ENCODE measurements around the gene PLIN1.

DNA sequence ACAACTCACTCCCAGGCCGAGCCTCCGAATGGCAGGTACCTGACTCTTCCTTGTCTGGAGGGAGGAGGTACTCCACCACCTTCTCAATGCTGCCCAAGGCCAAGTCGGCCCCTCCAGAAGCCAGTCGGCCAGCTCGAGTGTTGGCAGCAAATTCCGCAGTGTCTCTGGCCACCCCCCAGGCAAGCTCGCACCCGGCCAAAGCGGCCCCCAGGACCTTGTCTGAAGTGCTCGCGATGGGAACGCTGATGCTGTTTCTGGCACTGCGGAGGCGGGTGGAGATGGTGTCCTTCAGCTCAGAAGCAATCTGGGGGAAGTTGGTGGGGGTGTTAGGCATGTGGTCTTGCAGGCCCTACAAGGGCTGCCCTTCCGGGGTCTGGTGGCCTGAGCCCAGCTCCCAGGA lies 9.2 kb downstream of the PLIN1 start:
- TF ChIP-seq ZNF23 (tag by site-specific recombination; IDR thresholded peaks at IDR 0.05; ENCODE audit: borderline replicate concordance) (no peak), ZNF214 (tag by site-specific recombination; IDR thresholded peaks at IDR 0.05; ENCODE audit: borderline replicate concordance) (no peak), ZNF24 (tag by site-specific recombination; IDR thresholded peaks at IDR 0.05) (no peak), ZNF202 (tag by site-specific recombination; IDR thresholded peaks at IDR 0.05; ENCODE audit: borderline replicate concordance) (no peak), ZNF146 (tag by site-specific recombination; IDR thresholded peaks at IDR 0.05) (no peak), ZNF777 (tag by site-specific recombination; IDR thresholded peaks at IDR 0.05; ENCODE audit: borderline replicate concordance) (no peak), ZNF155 (tag by site-specific recombination; IDR thresholded peaks at IDR 0.05) (no peak), ZNF549 (tag by site-specific recombination; IDR thresholded peaks at IDR 0.05) (no peak), BCL11A (tag by site-specific recombination; IDR thresholded peaks at IDR 0.05; ENCODE audit: low read depth) (no peak), MYNN (tag by site-specific recombination; IDR thresholded peaks at IDR 0.05; ENCODE audit: borderline replicate concordance) (no peak)
- TF ChIP-seq, protein P1, sequence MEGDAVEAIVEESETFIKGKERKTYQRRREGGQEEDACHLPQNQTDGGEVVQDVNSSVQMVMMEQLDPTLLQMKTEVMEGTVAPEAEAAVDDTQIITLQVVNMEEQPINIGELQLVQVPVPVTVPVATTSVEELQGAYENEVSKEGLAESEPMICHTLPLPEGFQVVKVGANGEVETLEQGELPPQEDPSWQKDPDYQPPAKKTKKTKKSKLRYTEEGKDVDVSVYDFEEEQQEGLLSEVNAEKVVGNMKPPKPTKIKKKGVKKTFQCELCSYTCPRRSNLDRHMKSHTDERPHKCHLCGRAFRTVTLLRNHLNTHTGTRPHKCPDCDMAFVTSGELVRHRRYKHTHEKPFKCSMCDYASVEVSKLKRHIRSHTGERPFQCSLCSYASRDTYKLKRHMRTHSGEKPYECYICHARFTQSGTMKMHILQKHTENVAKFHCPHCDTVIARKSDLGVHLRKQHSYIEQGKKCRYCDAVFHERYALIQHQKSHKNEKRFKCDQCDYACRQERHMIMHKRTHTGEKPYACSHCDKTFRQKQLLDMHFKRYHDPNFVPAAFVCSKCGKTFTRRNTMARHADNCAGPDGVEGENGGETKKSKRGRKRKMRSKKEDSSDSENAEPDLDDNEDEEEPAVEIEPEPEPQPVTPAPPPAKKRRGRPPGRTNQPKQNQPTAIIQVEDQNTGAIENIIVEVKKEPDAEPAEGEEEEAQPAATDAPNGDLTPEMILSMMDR (tag by site-specific recombination; IDR thresholded peaks at IDR 0.05): no peak
- TF ChIP-seq, protein P2, sequence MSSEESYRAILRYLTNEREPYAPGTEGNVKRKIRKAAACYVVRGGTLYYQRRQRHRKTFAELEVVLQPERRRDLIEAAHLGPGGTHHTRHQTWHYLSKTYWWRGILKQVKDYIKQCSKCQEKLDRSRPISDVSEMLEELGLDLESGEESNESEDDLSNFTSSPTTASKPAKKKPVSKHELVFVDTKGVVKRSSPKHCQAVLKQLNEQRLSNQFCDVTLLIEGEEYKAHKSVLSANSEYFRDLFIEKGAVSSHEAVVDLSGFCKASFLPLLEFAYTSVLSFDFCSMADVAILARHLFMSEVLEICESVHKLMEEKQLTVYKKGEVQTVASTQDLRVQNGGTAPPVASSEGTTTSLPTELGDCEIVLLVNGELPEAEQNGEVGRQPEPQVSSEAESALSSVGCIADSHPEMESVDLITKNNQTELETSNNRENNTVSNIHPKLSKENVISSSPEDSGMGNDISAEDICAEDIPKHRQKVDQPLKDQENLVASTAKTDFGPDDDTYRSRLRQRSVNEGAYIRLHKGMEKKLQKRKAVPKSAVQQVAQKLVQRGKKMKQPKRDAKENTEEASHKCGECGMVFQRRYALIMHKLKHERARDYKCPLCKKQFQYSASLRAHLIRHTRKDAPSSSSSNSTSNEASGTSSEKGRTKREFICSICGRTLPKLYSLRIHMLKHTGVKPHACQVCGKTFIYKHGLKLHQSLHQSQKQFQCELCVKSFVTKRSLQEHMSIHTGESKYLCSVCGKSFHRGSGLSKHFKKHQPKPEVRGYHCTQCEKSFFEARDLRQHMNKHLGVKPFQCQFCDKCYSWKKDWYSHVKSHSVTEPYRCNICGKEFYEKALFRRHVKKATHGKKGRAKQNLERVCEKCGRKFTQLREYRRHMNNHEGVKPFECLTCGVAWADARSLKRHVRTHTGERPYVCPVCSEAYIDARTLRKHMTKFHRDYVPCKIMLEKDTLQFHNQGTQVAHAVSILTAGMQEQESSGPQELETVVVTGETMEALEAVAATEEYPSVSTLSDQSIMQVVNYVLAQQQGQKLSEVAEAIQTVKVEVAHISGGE (tag by site-specific recombination; conservative IDR thresholded peaks at IDR 0.05; ENCODE audit: low read depth): no peak
- TF ChIP-seq, protein P3, sequence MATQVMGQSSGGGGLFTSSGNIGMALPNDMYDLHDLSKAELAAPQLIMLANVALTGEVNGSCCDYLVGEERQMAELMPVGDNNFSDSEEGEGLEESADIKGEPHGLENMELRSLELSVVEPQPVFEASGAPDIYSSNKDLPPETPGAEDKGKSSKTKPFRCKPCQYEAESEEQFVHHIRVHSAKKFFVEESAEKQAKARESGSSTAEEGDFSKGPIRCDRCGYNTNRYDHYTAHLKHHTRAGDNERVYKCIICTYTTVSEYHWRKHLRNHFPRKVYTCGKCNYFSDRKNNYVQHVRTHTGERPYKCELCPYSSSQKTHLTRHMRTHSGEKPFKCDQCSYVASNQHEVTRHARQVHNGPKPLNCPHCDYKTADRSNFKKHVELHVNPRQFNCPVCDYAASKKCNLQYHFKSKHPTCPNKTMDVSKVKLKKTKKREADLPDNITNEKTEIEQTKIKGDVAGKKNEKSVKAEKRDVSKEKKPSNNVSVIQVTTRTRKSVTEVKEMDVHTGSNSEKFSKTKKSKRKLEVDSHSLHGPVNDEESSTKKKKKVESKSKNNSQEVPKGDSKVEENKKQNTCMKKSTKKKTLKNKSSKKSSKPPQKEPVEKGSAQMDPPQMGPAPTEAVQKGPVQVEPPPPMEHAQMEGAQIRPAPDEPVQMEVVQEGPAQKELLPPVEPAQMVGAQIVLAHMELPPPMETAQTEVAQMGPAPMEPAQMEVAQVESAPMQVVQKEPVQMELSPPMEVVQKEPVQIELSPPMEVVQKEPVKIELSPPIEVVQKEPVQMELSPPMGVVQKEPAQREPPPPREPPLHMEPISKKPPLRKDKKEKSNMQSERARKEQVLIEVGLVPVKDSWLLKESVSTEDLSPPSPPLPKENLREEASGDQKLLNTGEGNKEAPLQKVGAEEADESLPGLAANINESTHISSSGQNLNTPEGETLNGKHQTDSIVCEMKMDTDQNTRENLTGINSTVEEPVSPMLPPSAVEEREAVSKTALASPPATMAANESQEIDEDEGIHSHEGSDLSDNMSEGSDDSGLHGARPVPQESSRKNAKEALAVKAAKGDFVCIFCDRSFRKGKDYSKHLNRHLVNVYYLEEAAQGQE (tag by site-specific recombination; IDR thresholded peaks at IDR 0.05): no peak
- TF ChIP-seq, protein P4, sequence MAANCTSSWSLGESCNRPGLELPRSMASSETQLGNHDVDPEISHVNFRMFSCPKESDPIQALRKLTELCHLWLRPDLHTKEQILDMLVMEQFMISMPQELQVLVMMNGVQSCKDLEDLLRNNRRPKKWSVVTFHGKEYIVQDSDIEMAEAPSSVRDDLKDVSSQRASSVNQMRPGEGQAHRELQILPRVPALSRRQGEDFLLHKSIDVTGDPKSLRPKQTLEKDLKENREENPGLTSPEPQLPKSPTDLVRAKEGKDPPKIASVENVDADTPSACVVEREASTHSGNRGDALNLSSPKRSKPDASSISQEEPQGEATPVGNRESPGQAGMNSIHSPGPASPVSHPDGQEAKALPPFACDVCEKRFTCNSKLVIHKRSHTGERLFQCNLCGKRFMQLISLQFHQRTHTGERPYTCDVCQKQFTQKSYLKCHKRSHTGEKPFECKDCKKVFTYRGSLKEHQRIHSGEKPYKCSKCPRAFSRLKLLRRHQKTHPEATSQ (tag by site-specific recombination; IDR thresholded peaks at IDR 0.05): no peak
